ENCODE measurements around the gene LRRK1.

LRRK1 gene

GRCh38 chr15:100980410-100981046 lies 61.4 kb downstream of the LRRK1 start:
- no peak for DNase-seq (ENCODE audit: low read depth in 2 of 2)

- DNase-seq (ENCODE audit: low read depth in 2 of 2), result no peak
Measured at GRCh38 chr15:100981086-100981485, 61.9 kb downstream of the LRRK1 start.

- no peak for DNase-seq (ENCODE audit: low read depth in 2 of 2)
Measured at GRCh38 chr15:100983221-100983620, 64.1 kb downstream of the LRRK1 start.

GRCh38 chr15:100985401-100985800 lies 66.2 kb downstream of the LRRK1 start:
- no peak for DNase-seq (ENCODE audit: low read depth in 2 of 2)

- DNase-seq (ENCODE audit: low read depth in 2 of 2), result no peak
Measured at GRCh38 chr15:100986158-100986896, 67.2 kb downstream of the LRRK1 start.

- no peak for DNase-seq (ENCODE audit: low read depth in 2 of 2)
Measured at GRCh38 chr15:100987143-100987542, 68.0 kb downstream of the LRRK1 start.

- DNase-seq (ENCODE audit: low read depth in 2 of 2), result no peak
Measured at GRCh38 chr15:100988297-100988696, 69.1 kb downstream of the LRRK1 start.

GRCh38 chr15:100988857-100989256 lies 69.7 kb downstream of the LRRK1 start:
- no peak for DNase-seq (ENCODE audit: low read depth in 2 of 2)

GRCh38 chr15:100994597-100995446 lies 75.7 kb downstream of the LRRK1 start:
- no peak for DNase-seq (ENCODE audit: low read depth in 2 of 2)

GRCh38 chr15:100995471-100996430 lies 76.6 kb downstream of the LRRK1 start:
- no peak for DNase-seq (ENCODE audit: low read depth in 2 of 2)

- no peak for DNase-seq (ENCODE audit: low read depth in 2 of 2)
Measured at GRCh38 chr15:100997442-100997841, 78.3 kb downstream of the LRRK1 start.

GRCh38 chr15:100998630-100999029 lies 79.5 kb downstream of the LRRK1 start:
- no peak for DNase-seq (ENCODE audit: low read depth in 2 of 2)

- DNase-seq (ENCODE audit: low read depth in 2 of 2), result no peak
Measured at GRCh38 chr15:100999369-100999768, 80.2 kb downstream of the LRRK1 start.

- DNase-seq (ENCODE audit: low read depth in 2 of 2), result no peak
Measured at GRCh38 chr15:101000271-101000681, 81.1 kb downstream of the LRRK1 start.

GRCh38 chr15:101001056-101001455 lies 81.9 kb downstream of the LRRK1 start:
- no peak for DNase-seq (ENCODE audit: low read depth in 2 of 2)

- DNase-seq (ENCODE audit: low read depth in 2 of 2), result no peak
Measured at GRCh38 chr15:101001796-101002195, 82.6 kb downstream of the LRRK1 start.

GRCh38 chr15:101003081-101003480 lies 83.9 kb downstream of the LRRK1 start:
- DNase-seq (ENCODE audit: low read depth in 2 of 2), result no peak

GRCh38 chr15:101003706-101004105 lies 84.5 kb downstream of the LRRK1 start:
- no peak for DNase-seq (ENCODE audit: low read depth in 2 of 2)

GRCh38 chr15:101004500-101004899 lies 85.3 kb downstream of the LRRK1 start:
- no peak for DNase-seq (ENCODE audit: low read depth in 2 of 2)

GRCh38 chr15:101004986-101005747 lies 86.0 kb downstream of the LRRK1 start:
- no peak for DNase-seq (ENCODE audit: low read depth in 2 of 2)

Measured in stimulated activated CD4-positive, alpha-beta T cell treated with anti-CD3 and anti-CD28 coated beads, Interleukin-15, amount 100 ng/mL, for 48 hours (primary cell).